Ovary (tissue), 9 donors: Measurements from ENCODE around the gene LDLRAD4. TPM values are rescaled to one million over a fixed set of nuclear protein-coding genes. Genes with fewer than 3 reads are reported as not detected.

ENCODE experiments used
- DNase-seq, 5 donors: peaks; one replicate each; pipeline ENCODE4 v3.0.0-alpha.2; 2019 to 2020
- H3K27ac ChIP-seq, 2 donors: fragments of 200-600 bp; one replicate each; pipeline versions ENCODE4 v1.5.1 to v1.8.0; 2019 to 2022
- H3K27me3 ChIP-seq: fragments of 200-600 bp; one replicate; pipeline ENCODE4 v1.8.0; 2022
- H3K36me3 ChIP-seq: fragments of 200-600 bp; sonication (generic); one replicate; pipeline ENCODE4 v1.5.1; 2019
- H3K4me1 ChIP-seq: one replicate; pipeline ENCODE4 v1.8.1; 2013; ENCODE audit warnings: mild to moderate bottlenecking, moderate library complexity; ENCODE audit not compliant: insufficient read depth
- H3K4me3 ChIP-seq: fragments of 200-600 bp; sonication (generic); one replicate; pipeline ENCODE4 v1.5.1; 2017
- H3K9me3 ChIP-seq, 2 donors: fragments of 200-600 bp in 1 of 2; sonication (generic) in 1 of 2; one replicate each; pipeline versions ENCODE4 v1.5.1 to v1.8.1; 2013 to 2019; ENCODE audit warnings: mild to moderate bottlenecking in 1 of 2, moderate library complexity in 1 of 2
- CTCF ChIP-seq, 3 donors: fragments of 450-650 bp in 2 of 3; fragments of 200-600 bp in 1 of 3; IDR thresholded peaks; one replicate each; pipeline versions ENCODE4 v1.5.1 to v1.8.0; 2016 to 2022; ENCODE audit warnings: antibody characterized with exemption in 3 of 3, mild to moderate bottlenecking in 1 of 3
- EP300 ChIP-seq: sonication (generic); formaldehyde crosslinking; IDR thresholded peaks from one replicate; pipeline ENCODE4 v1.6.1; 2017; ENCODE audit warnings: antibody characterized with exemption
- POLR2A ChIP-seq: fragments of 450-650 bp; IDR thresholded peaks from one replicate; pipeline ENCODE4 v1.6.1; 2017; ENCODE audit warnings: antibody characterized with exemption, mild to moderate bottlenecking, moderate library complexity
- WGBS, 3 donors: extraction: QIAGEN DNeasy Blood & Tissue Kit in 1 of 3; methylation state at CpG; one replicate each; pipeline versions ENCODE4 v1.1.5 to v1.1.7; 2013 to 2017; 5-methylcytosine and 5-hydroxymethylcytosine counted together
- intact Hi-C, 4 donors: fragments of 100-400 bp; cut with DNase I; formaldehyde crosslinking; loops; one replicate each; pipeline versions ENCODE4 v1.11.0 to v1.15.1; 2022 to 2023
- polyA plus RNA-seq, 2 donors: library from polyadenylated mRNA; stranded (reverse); fragments of 200-250 nt in 1 of 2; fragments of 350-450 nt in 1 of 2; fragmentation: Illumina TruSeq in 1 of 2; extraction: RNeasy Lipid Tissue Mini Kit (QIAGEN cat#74804) in 1 of 2; gene quantifications; one replicate each; pipeline ENCODE4 v1.2.3, GENCODE V29; 2013 to 2014
- total RNA-seq, 7 donors: library from RNA; depleted of rRNA in 2 of 7; stranded (reverse); fragments of >200 nt in 2 of 7; fragmentation: NEBNext Ultra II Directional in 3 of 7; extraction: Animal tissue kit (Norgen Biotek cat#: 25700) in 3 of 7; gene quantifications; one replicate each; pipeline versions ENCODE4 v1.1.0 to v1.2.4, GENCODE V29; 2016 to 2023
- donor health status: DM: no; HTN: no; CAD: no; lungs with moderate emphysema.
- donor health status: DM: no; HTN: no; CAD: no.
- donor health status: Bipolar disorder and iron deficiency.
- donor health status: DM: yes; HTN: yes; CAD: no.
- donor health status: DM: no; HTN: no; CAD: no.
- donor health status: DM: yes; HTN: yes; CAD: no.

LDLRAD4 gene
- total and polyA plus RNA-seq, 9 donors: 2.3 to 31.6 (median 8.3) TPM

- intact Hi-C loops: no loop called here
- DNase-seq: no peak
- Histone ChIP-seq H3K4me1 (peaks cover 3% of the 10 kb centered on the region), H3K36me3 (no peaks in the 10 kb centered on the region), H3K27me3 (no peaks in the 10 kb centered on the region), H3K9me3 (no peaks in the 10 kb centered on the region), H3K4me3 (no peak overlapping the region), H3K27ac (no peak overlapping the region)
- WGBS, 3 donors: 42 to 51% (median 47%) methylated on average over 6 of the region's 6 CpGs
- TF ChIP-seq POLR2A: no peak
- TF ChIP-seq CTCF (IDR thresholded peaks at IDR 0.05): no peak
- TF ChIP-seq EP300: no peak
Measured at GRCh38 chr18:13180614-13181375, 37.8 kb upstream of the LDLRAD4 start.

GRCh38 chr18:13181765-13182164, 36.8 kb upstream of the LDLRAD4 start:
- H3K4me1 ChIP-seq: peaks cover 3% of the 10 kb centered on the region
- H3K27me3 ChIP-seq: no peaks in the 10 kb centered on the region
- intact Hi-C loops: no loop called here
- no peak overlapping the region for H3K27ac ChIP-seq
- no peaks in the 10 kb centered on the region for H3K9me3 ChIP-seq
- DNase-seq: no peak
- 86 to 92% (median 87%) methylated on average over 14 of the region's 14 CpGs for WGBS, 3 donors
- H3K36me3 ChIP-seq: no peaks in the 10 kb centered on the region
- H3K4me3 ChIP-seq: no peak overlapping the region
- TF ChIP-seq POLR2A (no peak), CTCF (IDR thresholded peaks at IDR 0.05) (no peak), EP300 (no peak)

GRCh38 chr18:13183359-13183758, 35.2 kb upstream of the LDLRAD4 start:
- Histone ChIP-seq H3K27ac (no peak overlapping the region), H3K9me3 (no peaks in the 10 kb centered on the region), H3K4me1 (peaks cover 3% of the 10 kb centered on the region), H3K27me3 (no peaks in the 10 kb centered on the region), H3K36me3 (no peaks in the 10 kb centered on the region), H3K4me3 (no peak overlapping the region)
- no peak for TF ChIP-seq EP300
- TF ChIP-seq POLR2A: no peak
- TF ChIP-seq CTCF (IDR thresholded peaks at IDR 0.05): no peak
- intact Hi-C loops: no loop called here
- no peak for DNase-seq
- WGBS, 3 donors: 17 to 37% (median 25%) methylated on average over 5 of the region's 5 CpGs

- Histone ChIP-seq H3K27ac (no peak overlapping the region), H3K4me3 (no peak overlapping the region), H3K36me3 (no peaks in the 10 kb centered on the region), H3K27me3 (no peaks in the 10 kb centered on the region), H3K4me1 (peaks cover 3% of the 10 kb centered on the region), H3K9me3 (no peaks in the 10 kb centered on the region)
- intact Hi-C loops: no loop called here
- DNase-seq: no peak
- 69 to 84% (median 70%) methylated on average over 8 of the region's 8 CpGs for WGBS, 3 donors
- TF ChIP-seq CTCF (IDR thresholded peaks at IDR 0.05) (no peak), EP300 (no peak), POLR2A (no peak)
Measured at GRCh38 chr18:13183790-13184189, 34.8 kb upstream of the LDLRAD4 start.
